ENCODE measurements around the gene TSPAN31. TPM values are rescaled to one million over a fixed set of nuclear protein-coding genes. Genes with fewer than 3 reads are reported as not detected.
A peak's percentile ranks its signal among the peaks of the same experiment; 100 is the strongest.

The TSPAN31 gene
- total and polyA plus RNA-seq, 4 donors = 56.0 to 86.5 (median 68.3) TPM

- Histone ChIP-seq H3K27me3 (ENCODE audit: control insufficient read depth, insufficient read depth, low read length) (no peaks in the 10 kb centered on the region), H3K27ac (ENCODE audit: low read depth, low read length) (peak within 1 kb of the TSS; percentile 89), H3K4me1 (ENCODE audit: control insufficient read depth, insufficient read depth, low read length) (peaks cover 23% of the 10 kb centered on the region), H3K9me3 (ENCODE audit: control insufficient read depth, insufficient read depth, low read length) (no peaks in the 10 kb centered on the region), H3K4me3 (ENCODE audit: low read depth, low read length) (peak within 1 kb of the TSS; percentile 100), H3K36me3 (ENCODE audit: control insufficient read depth, insufficient read depth, low read length) (peaks cover 40% of the 10 kb centered on the region)
- DNase-seq (ENCODE audit: low read depth in 4 of 6, low spot score in 6 of 6) = peak; percentile 95 to 100 (median 98)
- WGBS (ENCODE audit: insufficient coverage) = 0% methylated on average over 53 of the region's 58 CpGs
Observed at GRCh38 chr12:57751788-57752667, 7.2 kb downstream of the TSPAN31 start, which contains the start of gene CDK4. Gene CDK4 (minus strand): TSS chr12:57752310. CDS start chr12:57751717, 593 bp downstream.

GRCh38 chr12:57752668-57753000 lies 7.8 kb downstream of the TSPAN31 start:
- no peaks in the 10 kb centered on the region for H3K27me3 ChIP-seq (ENCODE audit: control insufficient read depth, insufficient read depth, low read length)
- peak overlapping the region; percentile 80 for H3K27ac ChIP-seq (ENCODE audit: low read depth, low read length)
- peak overlapping the region; percentile 100 for H3K4me3 ChIP-seq (ENCODE audit: low read depth, low read length)
- no peak for DNase-seq (ENCODE audit: low read depth in 4 of 6, low spot score in 6 of 6)
- peaks cover 39% of the 10 kb centered on the region for H3K36me3 ChIP-seq (ENCODE audit: control insufficient read depth, insufficient read depth, low read length)
- H3K4me1 ChIP-seq (ENCODE audit: control insufficient read depth, insufficient read depth, low read length) = peaks cover 23% of the 10 kb centered on the region
- H3K9me3 ChIP-seq (ENCODE audit: control insufficient read depth, insufficient read depth, low read length) = no peaks in the 10 kb centered on the region
- 0% methylated on average over 1 of the region's 5 CpGs for WGBS (ENCODE audit: insufficient coverage)

GRCh38 chr12:57753756-57754337 lies 9.0 kb downstream of the TSPAN31 start:
- 14% methylated on average over 1 of the region's 1 CpG for WGBS (ENCODE audit: insufficient coverage)
- Histone ChIP-seq H3K27me3 (ENCODE audit: control insufficient read depth, insufficient read depth, low read length) (no peaks in the 10 kb centered on the region), H3K27ac (ENCODE audit: low read depth, low read length) (no peak overlapping the region), H3K4me1 (ENCODE audit: control insufficient read depth, insufficient read depth, low read length) (peaks cover 23% of the 10 kb centered on the region), H3K9me3 (ENCODE audit: control insufficient read depth, insufficient read depth, low read length) (no peaks in the 10 kb centered on the region), H3K36me3 (ENCODE audit: control insufficient read depth, insufficient read depth, low read length) (peaks cover 39% of the 10 kb centered on the region), H3K4me3 (ENCODE audit: low read depth, low read length) (peak overlapping the region; percentile 46)
- DNase-seq (ENCODE audit: low read depth in 4 of 6, low spot score in 6 of 6) = no peak

- DNase-seq (ENCODE audit: low read depth in 4 of 6, low spot score in 6 of 6) = peak in 2 of 6 donors; percentile 82 to 94
- Histone ChIP-seq H3K4me3 (ENCODE audit: low read depth, low read length) (peak within 1 kb of the TSS; percentile 46), H3K36me3 (ENCODE audit: control insufficient read depth, insufficient read depth, low read length) (peaks cover 36% of the 10 kb centered on the region), H3K27me3 (ENCODE audit: control insufficient read depth, insufficient read depth, low read length) (no peaks in the 10 kb centered on the region), H3K4me1 (ENCODE audit: control insufficient read depth, insufficient read depth, low read length) (peaks cover 23% of the 10 kb centered on the region), H3K9me3 (ENCODE audit: control insufficient read depth, insufficient read depth, low read length) (no peaks in the 10 kb centered on the region), H3K27ac (ENCODE audit: low read depth, low read length) (no peak within 1 kb of the TSS)
- WGBS (ENCODE audit: insufficient coverage) = under 1% methylated on average over 29 of the region's 41 CpGs
Observed at GRCh38 chr12:57754411-57755193, 9.8 kb downstream of the TSPAN31 start, which contains the start of gene MARCHF9. Gene MARCHF9 (plus strand): TSS chr12:57755103. CDS start chr12:57755529, 426 bp downstream.

GRCh38 chr12:57755194-57755453 lies 10.3 kb downstream of the TSPAN31 start:
- peak overlapping the region; percentile 46 for H3K4me3 ChIP-seq (ENCODE audit: low read depth, low read length)
- H3K27me3 ChIP-seq (ENCODE audit: control insufficient read depth, insufficient read depth, low read length) = no peaks in the 10 kb centered on the region
- no peaks in the 10 kb centered on the region for H3K9me3 ChIP-seq (ENCODE audit: control insufficient read depth, insufficient read depth, low read length)
- peaks cover 23% of the 10 kb centered on the region for H3K4me1 ChIP-seq (ENCODE audit: control insufficient read depth, insufficient read depth, low read length)
- no peak overlapping the region for H3K27ac ChIP-seq (ENCODE audit: low read depth, low read length)
- DNase-seq (ENCODE audit: low read depth in 4 of 6, low spot score in 6 of 6) = no peak
- peaks cover 32% of the 10 kb centered on the region for H3K36me3 ChIP-seq (ENCODE audit: control insufficient read depth, insufficient read depth, low read length)
- 2% methylated on average over 19 of the region's 34 CpGs for WGBS (ENCODE audit: insufficient coverage)

GRCh38 chr12:57755454-57756372 lies 10.9 kb downstream of the TSPAN31 start:
- Histone ChIP-seq H3K4me1 (ENCODE audit: control insufficient read depth, insufficient read depth, low read length) (peaks cover 23% of the 10 kb centered on the region), H3K4me3 (ENCODE audit: low read depth, low read length) (peak overlapping the region; percentile 46), H3K27ac (ENCODE audit: low read depth, low read length) (no peak overlapping the region), H3K27me3 (ENCODE audit: control insufficient read depth, insufficient read depth, low read length) (no peaks in the 10 kb centered on the region), H3K36me3 (ENCODE audit: control insufficient read depth, insufficient read depth, low read length) (peaks cover 30% of the 10 kb centered on the region), H3K9me3 (ENCODE audit: control insufficient read depth, insufficient read depth, low read length) (no peaks in the 10 kb centered on the region)
- WGBS (ENCODE audit: insufficient coverage) = under 1% methylated on average over 65 of the region's 76 CpGs
- DNase-seq (ENCODE audit: low read depth in 4 of 6, low spot score in 6 of 6) = peak in 2 of 6 donors; percentile 41 to 43

- H3K9me3 ChIP-seq (ENCODE audit: control insufficient read depth, insufficient read depth, low read length) = no peaks in the 10 kb centered on the region
- H3K27me3 ChIP-seq (ENCODE audit: control insufficient read depth, insufficient read depth, low read length) = no peaks in the 10 kb centered on the region
- no peak overlapping the region for H3K27ac ChIP-seq (ENCODE audit: low read depth, low read length)
- H3K4me1 ChIP-seq (ENCODE audit: control insufficient read depth, insufficient read depth, low read length) = peaks cover 14% of the 10 kb centered on the region
- DNase-seq (ENCODE audit: low read depth in 4 of 6, low spot score in 6 of 6) = no peak
- peak overlapping the region; percentile 46 for H3K4me3 ChIP-seq (ENCODE audit: low read depth, low read length)
- H3K36me3 ChIP-seq (ENCODE audit: control insufficient read depth, insufficient read depth, low read length) = peaks cover 34% of the 10 kb centered on the region
- WGBS (ENCODE audit: insufficient coverage) = 15% methylated on average over 11 of the region's 22 CpGs
Observed at GRCh38 chr12:57756406-57757341, 11.8 kb downstream of the TSPAN31 start.

GRCh38 chr12:57757771-57758170 lies 12.9 kb downstream of the TSPAN31 start:
- no peak overlapping the region for H3K4me3 ChIP-seq (ENCODE audit: low read depth, low read length)
- WGBS (ENCODE audit: insufficient coverage) = 94% methylated on average over 3 of the region's 4 CpGs

More at GRCh38 chr12:57757771-57758170, 12.9 kb downstream of the TSPAN31 start:
- H3K9me3 ChIP-seq (ENCODE audit: control insufficient read depth, insufficient read depth, low read length) = no peaks in the 10 kb centered on the region
- peaks cover 37% of the 10 kb centered on the region for H3K36me3 ChIP-seq (ENCODE audit: control insufficient read depth, insufficient read depth, low read length)
- H3K27ac ChIP-seq (ENCODE audit: low read depth, low read length) = no peak overlapping the region
- H3K4me1 ChIP-seq (ENCODE audit: control insufficient read depth, insufficient read depth, low read length) = peaks cover 14% of the 10 kb centered on the region
- peaks cover 2% of the 10 kb centered on the region for H3K27me3 ChIP-seq (ENCODE audit: control insufficient read depth, insufficient read depth, low read length)
- no peak for DNase-seq (ENCODE audit: low read depth in 4 of 6, low spot score in 6 of 6)
